Activated naive CD8-positive, alpha-beta T cell treated with anti-CD3 and anti-CD28 coated beads for 36 hours (primary cell): ENCODE measurements around the gene UGT1A7. TPM values are rescaled to one million over a fixed set of nuclear protein-coding genes. Genes with fewer than 3 reads are reported as not detected.

Experiments used
- DNase-seq: peaks from one replicate; pipeline ENCODE4 v3.0.0; 2021
- H3K27ac Mint-ChIP-seq: one replicate; pipeline ENCODE4 v1.8.0; 2022; ENCODE audit warnings: mild to moderate bottlenecking, moderate library complexity, mixed read lengths
- H3K27me3 Mint-ChIP-seq: one replicate; pipeline ENCODE4 v1.8.0; 2022; ENCODE audit warnings: mild to moderate bottlenecking, mixed read lengths
- H3K36me3 Mint-ChIP-seq: one replicate; pipeline ENCODE4 v1.8.0; 2021; ENCODE audit warnings: mild to moderate bottlenecking, mixed read lengths
- H3K4me1 Mint-ChIP-seq: one replicate; pipeline ENCODE4 v1.8.0; 2021; ENCODE audit warnings: mixed read lengths
- H3K4me3 Mint-ChIP-seq: one replicate; pipeline ENCODE4 v1.8.0; 2022; ENCODE audit warnings: mild to moderate bottlenecking, moderate library complexity, mixed read lengths
- H3K9me3 Mint-ChIP-seq: one replicate; pipeline ENCODE4 v1.8.0; 2022; ENCODE audit warnings: mixed read lengths
- total RNA-seq, 2 experiments: library from RNA; stranded (reverse); gene quantifications; one replicate each; pipeline ENCODE4 v1.2.3, GENCODE V29; 2021

The UGT1A7 gene
- total RNA-seq, 2 experiments from 2014 or later, result not detected

DNA sequence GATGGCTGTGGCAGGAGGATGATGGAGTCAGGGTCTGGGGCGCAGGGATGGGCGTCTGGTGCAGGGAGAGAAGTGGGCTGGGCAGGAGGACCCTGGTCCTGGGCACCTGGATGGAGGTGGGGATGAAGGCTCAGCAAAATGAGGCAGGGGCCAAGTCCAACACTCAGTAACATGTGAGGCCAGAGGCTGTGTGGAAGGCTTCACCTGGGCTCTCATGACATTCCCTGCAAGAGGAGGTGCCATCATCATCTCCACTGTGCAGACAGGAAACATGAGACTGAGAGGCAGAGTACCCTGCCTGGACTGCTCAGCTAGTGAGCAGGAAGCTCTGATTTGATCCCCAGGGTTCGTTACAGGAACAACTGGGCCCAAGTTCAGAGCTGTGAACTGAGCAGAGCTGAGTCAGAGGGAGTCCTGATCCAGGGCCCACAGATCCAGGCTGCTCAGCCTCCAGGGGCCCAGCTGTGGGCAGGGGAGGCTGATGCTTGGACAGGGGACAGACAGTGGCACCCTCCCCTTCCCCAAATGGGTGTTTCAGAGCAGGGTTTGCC, 135.7 kb downstream of the UGT1A7 start:
- Mint-ChIP-seq H3K27ac (no peak overlapping the region), H3K36me3 (no peaks in the 10 kb centered on the region), H3K4me3 (no peak overlapping the region), H3K27me3 (peaks cover 10% of the 10 kb centered on the region), H3K4me1 (peaks cover 2% of the 10 kb centered on the region), H3K9me3 (no peaks in the 10 kb centered on the region)
- no peak for DNase-seq

DNA sequence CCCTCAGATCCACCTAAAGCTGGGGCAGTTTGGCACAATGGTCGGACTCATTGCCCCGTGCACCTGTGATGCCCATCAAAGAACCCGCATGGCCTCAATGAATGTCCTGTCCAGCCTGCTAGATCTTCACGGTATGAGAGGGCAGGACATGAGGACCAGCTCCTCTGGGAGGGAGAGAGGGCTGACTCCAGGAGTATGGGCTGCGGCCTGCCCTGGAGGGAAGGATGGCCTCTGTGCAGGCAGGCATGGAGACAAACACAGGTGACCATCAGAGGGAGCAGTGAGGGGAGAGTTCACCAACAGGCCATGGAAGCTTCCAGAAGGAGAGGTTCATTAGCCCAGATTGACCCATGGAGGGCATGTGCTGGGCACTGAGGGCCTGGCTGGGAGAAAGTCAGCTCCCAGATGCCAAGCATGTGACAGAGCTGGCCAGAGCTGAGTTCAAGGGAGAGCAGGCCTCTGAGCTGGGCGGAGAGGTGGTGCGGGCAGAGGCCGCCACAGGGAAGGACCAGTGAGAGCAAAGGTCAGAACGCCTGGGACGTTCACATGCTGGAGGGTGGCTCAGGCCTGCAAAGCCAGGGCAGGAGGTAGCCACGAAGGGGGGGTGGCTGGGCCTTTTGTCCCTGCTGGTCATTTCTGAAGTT, 136.4 kb downstream of the UGT1A7 start:
- H3K4me3 Mint-ChIP-seq, result no peak overlapping the region
- H3K27me3 Mint-ChIP-seq, result peaks cover 10% of the 10 kb centered on the region

GRCh38 chr2:233818639-233819621, 137.2 kb downstream of the UGT1A7 start:
- Mint-ChIP-seq H3K27ac (no peak overlapping the region), H3K4me1 (peaks cover 2% of the 10 kb centered on the region), H3K4me3 (no peak overlapping the region), H3K27me3 (peaks cover 10% of the 10 kb centered on the region), H3K9me3 (no peaks in the 10 kb centered on the region), H3K36me3 (no peaks in the 10 kb centered on the region)
- DNase-seq, result no peak

More for the DNA sequence above, 136.4 kb downstream of the UGT1A7 start:
- peaks cover 2% of the 10 kb centered on the region for H3K4me1 Mint-ChIP-seq
- no peaks in the 10 kb centered on the region for H3K36me3 Mint-ChIP-seq
- no peak for DNase-seq
- no peaks in the 10 kb centered on the region for H3K9me3 Mint-ChIP-seq
- no peak overlapping the region for H3K27ac Mint-ChIP-seq

DNA sequence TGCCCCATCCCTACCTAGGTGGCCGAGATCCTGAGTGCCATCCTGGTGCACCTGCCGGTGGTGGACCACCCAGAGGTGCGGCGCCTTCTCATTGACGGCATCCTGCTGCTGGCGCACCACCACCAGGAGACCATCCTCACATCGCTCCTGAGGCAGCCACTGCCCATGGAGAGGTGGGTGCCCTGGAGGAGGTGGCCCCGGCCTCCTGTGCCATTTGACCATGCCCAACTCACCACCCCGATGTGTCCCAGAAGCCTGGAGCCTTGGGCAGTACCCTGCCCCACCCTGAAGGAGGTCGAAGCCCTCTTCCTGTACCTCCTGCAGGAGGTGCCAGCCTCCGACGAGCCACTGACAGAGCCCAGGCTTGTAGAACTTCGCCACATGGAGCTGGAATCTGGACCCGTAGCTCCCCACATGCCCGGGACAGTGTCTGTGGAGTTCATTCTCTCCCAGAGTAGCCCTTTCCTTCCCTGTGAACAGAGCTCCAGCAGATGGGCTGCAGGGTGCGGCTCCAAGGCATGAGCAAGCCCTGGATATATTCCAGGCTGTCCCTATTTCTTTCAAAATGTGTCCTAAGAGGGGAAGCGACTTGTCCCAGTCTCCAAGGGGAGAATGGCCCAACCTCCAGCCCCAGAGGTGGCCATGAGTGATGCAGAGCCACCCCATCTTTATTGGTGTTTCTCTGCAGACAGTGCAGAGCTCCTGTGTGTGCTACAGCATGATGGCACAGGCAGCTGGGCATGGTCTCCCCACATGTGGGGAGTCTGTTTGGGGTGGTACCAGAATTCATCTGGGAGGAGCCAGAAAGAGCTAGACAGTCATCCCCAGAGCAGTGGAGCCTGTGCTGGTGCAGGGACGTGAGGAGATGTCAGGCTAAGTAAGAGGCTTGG, 138.4 kb downstream of the UGT1A7 start:
- DNase-seq, result no peak
- no peaks in the 10 kb centered on the region for H3K36me3 Mint-ChIP-seq
- no peaks in the 10 kb centered on the region for H3K9me3 Mint-ChIP-seq
- H3K4me1 Mint-ChIP-seq, result peaks cover 2% of the 10 kb centered on the region
- H3K27me3 Mint-ChIP-seq, result peaks cover 10% of the 10 kb centered on the region
- no peak overlapping the region for H3K27ac Mint-ChIP-seq
- H3K4me3 Mint-ChIP-seq, result no peak overlapping the region

- peaks cover 9% of the 10 kb centered on the region for H3K27me3 Mint-ChIP-seq
- H3K27ac Mint-ChIP-seq, result no peak overlapping the region
- no peaks in the 10 kb centered on the region for H3K9me3 Mint-ChIP-seq
- H3K36me3 Mint-ChIP-seq, result no peaks in the 10 kb centered on the region
- DNase-seq, result no peak
- peaks cover 2% of the 10 kb centered on the region for H3K4me1 Mint-ChIP-seq
- no peak overlapping the region for H3K4me3 Mint-ChIP-seq
Observed at GRCh38 chr2:233820774-233821105, 139.0 kb downstream of the UGT1A7 start.

DNA sequence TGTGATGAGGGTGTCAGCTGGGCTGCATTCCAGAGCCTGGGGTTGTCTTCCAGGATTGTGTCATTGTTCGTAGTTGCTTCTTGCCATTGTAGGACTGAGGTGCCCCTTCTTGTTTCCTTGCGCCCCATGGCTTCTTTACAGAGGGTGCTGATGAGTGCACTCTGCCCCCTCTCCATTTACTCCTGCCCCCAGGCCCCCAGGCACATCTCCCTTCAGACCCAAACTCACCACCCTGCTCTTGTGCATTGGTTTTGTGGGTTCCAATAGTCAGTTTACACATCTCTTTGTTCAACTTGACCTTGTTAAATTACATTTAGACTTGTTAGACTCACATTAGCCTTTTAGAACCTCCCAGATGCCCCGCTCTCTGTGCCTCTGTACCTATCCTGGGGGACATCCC, 139.5 kb downstream of the UGT1A7 start:
- Mint-ChIP-seq H3K4me1 (peaks cover 2% of the 10 kb centered on the region), H3K27me3 (peaks cover 9% of the 10 kb centered on the region), H3K4me3 (no peak overlapping the region), H3K27ac (no peak overlapping the region), H3K36me3 (no peaks in the 10 kb centered on the region), H3K9me3 (no peaks in the 10 kb centered on the region)
- no peak for DNase-seq

- Mint-ChIP-seq H3K4me1 (peaks cover 2% of the 10 kb centered on the region), H3K27me3 (peaks cover 9% of the 10 kb centered on the region), H3K4me3 (no peak overlapping the region), H3K36me3 (no peaks in the 10 kb centered on the region), H3K27ac (no peak overlapping the region), H3K9me3 (no peaks in the 10 kb centered on the region)
- DNase-seq, result no peak
Observed at GRCh38 chr2:233821709-233822100, 140.0 kb downstream of the UGT1A7 start.

GRCh38 chr2:233822101-233822771, 140.5 kb downstream of the UGT1A7 start:
- peaks cover under 1% of the 10 kb centered on the region for H3K4me1 Mint-ChIP-seq
- peaks cover 7% of the 10 kb centered on the region for H3K27me3 Mint-ChIP-seq
- no peak overlapping the region for H3K27ac Mint-ChIP-seq
- H3K4me3 Mint-ChIP-seq, result no peak overlapping the region
- no peaks in the 10 kb centered on the region for H3K9me3 Mint-ChIP-seq
- no peak for DNase-seq
- no peaks in the 10 kb centered on the region for H3K36me3 Mint-ChIP-seq

Other genes with a start within 250 kb of the UGT1A7 start
- gene USP40, start 115.1 kb upstream of the UGT1A7 start, total RNA-seq, result 10 to 100 TPM; 16.0 to 17.7 TPM
- gene UGT1A8, start 64.3 kb upstream of the UGT1A7 start, total RNA-seq, result not detected
- not detected for gene UGT1A10, start 45.5 kb upstream of the UGT1A7 start, total RNA-seq
- not detected for gene UGT1A9, start 10.0 kb upstream of the UGT1A7 start, total RNA-seq
- not detected for gene UGT1A6, start 11.0 kb downstream of the UGT1A7 start, total RNA-seq
- not detected for gene UGT1A5, start 31.0 kb downstream of the UGT1A7 start, total RNA-seq
- not detected for gene UGT1A4, start 36.8 kb downstream of the UGT1A7 start, total RNA-seq
- gene UGT1A3, start 47.1 kb downstream of the UGT1A7 start, total RNA-seq, result not detected
- not detected for gene UGT1A1, start 78.4 kb downstream of the UGT1A7 start, total RNA-seq
- not detected for gene MROH2A, start 96.4 kb downstream of the UGT1A7 start, total RNA-seq
- 10 to 100 TPM; 68.4 to 78.1 TPM for gene HJURP, start 172.6 kb downstream of the UGT1A7 start, total RNA-seq
- gene TRPM8, start 235.5 kb downstream of the UGT1A7 start, total RNA-seq, result not detected